Retinal pigment epithelial cell (primary cell): ENCODE data around the gene MLIP.

Experiments used
- DNase-seq: peaks from one replicate; pipeline ENCODE4 v3.0.0-alpha.2; 2010; ENCODE audit warnings: low read depth
- H3K4me3 ChIP-seq: 2 replicates; pipeline ENCODE4 v1.5.1; 2011; ENCODE audit warnings: mild to moderate bottlenecking, low read length, control low read depth, moderate library complexity
- TF ChIP-seq, protein P1 (sequence below): conservative IDR thresholded peaks from 2 replicates; pipeline ENCODE4 v1.5.1; 2011; ENCODE audit warnings: low read depth, low read length, control low read depth, inconsistent platforms

The MLIP gene

DNA sequence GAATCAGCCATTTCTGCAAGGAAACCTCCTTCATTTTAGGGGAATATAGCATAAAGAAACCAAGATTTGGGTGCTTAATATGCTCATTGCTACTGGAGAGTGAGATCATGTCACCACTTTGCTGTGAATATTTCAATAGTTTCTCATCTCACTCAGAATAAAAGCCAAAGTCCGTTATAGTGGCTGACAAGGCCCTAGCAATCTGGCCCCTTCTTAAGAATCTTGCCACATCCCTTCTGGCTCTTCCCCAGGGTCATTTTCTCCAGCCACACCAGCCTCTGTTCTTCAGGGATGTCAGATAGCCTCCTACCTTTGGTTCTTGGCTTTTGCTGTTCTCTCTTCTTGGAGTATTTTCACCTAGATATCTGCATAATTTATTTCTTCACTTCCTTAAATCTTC, 24.8 kb upstream of the MLIP start:
- H3K4me3 ChIP-seq: no peak overlapping the region
- TF ChIP-seq, protein P1, sequence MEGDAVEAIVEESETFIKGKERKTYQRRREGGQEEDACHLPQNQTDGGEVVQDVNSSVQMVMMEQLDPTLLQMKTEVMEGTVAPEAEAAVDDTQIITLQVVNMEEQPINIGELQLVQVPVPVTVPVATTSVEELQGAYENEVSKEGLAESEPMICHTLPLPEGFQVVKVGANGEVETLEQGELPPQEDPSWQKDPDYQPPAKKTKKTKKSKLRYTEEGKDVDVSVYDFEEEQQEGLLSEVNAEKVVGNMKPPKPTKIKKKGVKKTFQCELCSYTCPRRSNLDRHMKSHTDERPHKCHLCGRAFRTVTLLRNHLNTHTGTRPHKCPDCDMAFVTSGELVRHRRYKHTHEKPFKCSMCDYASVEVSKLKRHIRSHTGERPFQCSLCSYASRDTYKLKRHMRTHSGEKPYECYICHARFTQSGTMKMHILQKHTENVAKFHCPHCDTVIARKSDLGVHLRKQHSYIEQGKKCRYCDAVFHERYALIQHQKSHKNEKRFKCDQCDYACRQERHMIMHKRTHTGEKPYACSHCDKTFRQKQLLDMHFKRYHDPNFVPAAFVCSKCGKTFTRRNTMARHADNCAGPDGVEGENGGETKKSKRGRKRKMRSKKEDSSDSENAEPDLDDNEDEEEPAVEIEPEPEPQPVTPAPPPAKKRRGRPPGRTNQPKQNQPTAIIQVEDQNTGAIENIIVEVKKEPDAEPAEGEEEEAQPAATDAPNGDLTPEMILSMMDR: no peak

GRCh38 chr6:54087721-54088120, 23.5 kb upstream of the MLIP start:
- H3K4me3 ChIP-seq: no peak overlapping the region
- DNase-seq: no peak
- TF ChIP-seq, protein P1: no peak

More for the DNA sequence above, 24.8 kb upstream of the MLIP start:
- DNase-seq: no peak

DNA sequence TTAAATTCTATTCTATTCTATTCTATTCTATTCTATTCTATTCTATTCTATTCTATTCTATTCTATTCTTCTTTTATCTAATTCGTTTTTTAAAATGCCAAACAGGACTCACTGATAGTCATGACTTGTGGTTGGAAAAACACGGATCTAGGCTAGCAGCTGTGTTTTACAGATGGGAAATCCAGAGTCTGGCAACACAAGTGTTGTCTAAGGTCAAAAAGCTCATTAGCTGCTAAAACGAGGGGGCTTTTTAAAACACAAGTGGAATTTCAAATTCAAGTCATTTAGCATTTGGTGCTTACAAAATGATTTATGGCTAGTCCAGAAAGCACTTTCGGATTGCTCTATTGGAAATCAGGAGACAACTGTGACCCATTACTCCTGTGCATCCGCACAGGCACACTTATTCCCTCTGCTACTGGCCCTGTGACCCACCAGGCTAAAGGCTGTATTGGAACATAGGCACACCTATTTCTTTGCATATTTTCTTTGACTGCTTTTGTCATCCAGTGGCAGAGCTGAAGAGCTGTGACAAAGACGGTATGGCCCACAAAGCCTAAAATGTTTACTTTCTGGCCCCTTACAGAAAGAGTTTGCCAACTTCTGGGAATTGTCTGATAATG, 17.8 kb upstream of the MLIP start:
- no peak overlapping the region for H3K4me3 ChIP-seq
- no peak for DNase-seq
- TF ChIP-seq, protein P1: no peak

GRCh38 chr6:54094293-54094692, 16.9 kb upstream of the MLIP start:
- no peak for DNase-seq
- TF ChIP-seq, protein P1: no peak
- no peak overlapping the region for H3K4me3 ChIP-seq

- no peak for DNase-seq
- no peak overlapping the region for H3K4me3 ChIP-seq
- TF ChIP-seq, protein P1: no peak
These were observed 16.5 kb upstream of the MLIP start for GRCh38 chr6:54094786-54095185.

GRCh38 chr6:54095723-54096122, 15.5 kb upstream of the MLIP start:
- TF ChIP-seq, protein P1: no peak
- no peak for DNase-seq
- no peak overlapping the region for H3K4me3 ChIP-seq

- no peak overlapping the region for H3K4me3 ChIP-seq
- TF ChIP-seq, protein P1: no peak
- DNase-seq: no peak
These were observed 14.4 kb upstream of the MLIP start for GRCh38 chr6:54096811-54097210.
